IMR-90 (cell line): ENCODE data around the gene MFRP. TPM values are rescaled to one million over a fixed set of nuclear protein-coding genes. Genes with fewer than 3 reads are reported as not detected.

Experiments
- ATAC-seq: fragments of 200-7000 bp; cut with Tn5 transposase; 2 replicates; pipeline ENCODE4 v1.9.1; 2020; ENCODE audit warnings: low read depth, mild to moderate bottlenecking, moderate library complexity
- BruUV-seq: library from RNA; stranded (reverse); fragments of 400-500 nt; replicated peaks from 2 replicates; lab custom pipeline; 2021; lab: Mats Ljungman, UMichigan
- CTCF ChIA-PET: fragments of 300-600 bp; formaldehyde crosslinking; extraction: SDS; loops from one replicate; lab custom pipeline; 2021; ENCODE audit warnings: antibody characterized with exemption; lab: Yijun Ruan, JAX
- POLR2A ChIA-PET: fragments of 300-600 bp; sonication (Branson Sonifier 250); formaldehyde crosslinking; loops from one replicate; lab custom pipeline; 2022; ENCODE audit warnings: antibody characterized with exemption; ENCODE audit not compliant: unreplicated experiment; lab: Charles Lee
- DNase-seq: peaks from one replicate; pipeline ENCODE4 v3.0.0; 2013
- H2AFZ ChIP-seq: replicated peaks from 2 replicates; pipeline ENCODE3; 2013; ENCODE audit warnings: low read length, mild to moderate bottlenecking; ENCODE audit not compliant: poor library complexity
- H2AK5ac ChIP-seq: 2 replicates; pipeline ENCODE4 v1.6.1; 2013; ENCODE audit warnings: low read depth, low read length, inconsistent platforms
- H2AK9ac ChIP-seq: replicated peaks from 2 replicates; pipeline ENCODE3; 2013; ENCODE audit warnings: mild to moderate bottlenecking, low read depth, low read length, moderate library complexity; ENCODE audit not compliant: poor library complexity
- H2BK120ac ChIP-seq: 2 replicates; pipeline ENCODE4 v1.6.1; 2013; ENCODE audit warnings: low read depth, low read length, inconsistent platforms
- H2BK15ac ChIP-seq: 3 replicates; pipeline ENCODE4 v1.6.1; 2013; ENCODE audit warnings: low read depth, low read length, inconsistent platforms
- H2BK20ac ChIP-seq: 2 replicates; pipeline ENCODE4 v1.6.1; 2013; ENCODE audit warnings: low read depth, mild to moderate bottlenecking, inconsistent platforms, low read length, moderate library complexity
- H2BK5ac ChIP-seq: 2 replicates; pipeline ENCODE4 v1.6.1; 2013; ENCODE audit warnings: mild to moderate bottlenecking, low read depth, low read length, inconsistent platforms; ENCODE audit not compliant: poor library complexity, severe bottlenecking
- H3K14ac ChIP-seq: replicated peaks from 2 replicates; pipeline ENCODE4 v1.6.1; 2013; ENCODE audit warnings: low read depth, low read length, inconsistent platforms
- H3K18ac ChIP-seq: 2 replicates; pipeline ENCODE4 v1.6.1; 2013; ENCODE audit warnings: low read depth, low read length, control low read depth
- H3K23ac ChIP-seq: 2 replicates; pipeline ENCODE4 v1.6.1; 2013; ENCODE audit warnings: low read depth, low read length, inconsistent platforms
- H3K27ac ChIP-seq: 2 replicates; pipeline ENCODE4 v1.5.1; 2013; ENCODE audit warnings: mild to moderate bottlenecking, control low read depth, low read length; ENCODE audit not compliant: insufficient read depth
- H3K27me3 ChIP-seq: 2 replicates; pipeline ENCODE4 v1.6.1; 2013; ENCODE audit warnings: low read length; ENCODE audit not compliant: control insufficient read depth, insufficient read depth
- H3K36me3 ChIP-seq: 2 replicates; pipeline ENCODE4 v1.6.1; 2013; ENCODE audit warnings: low read length, mixed read lengths; ENCODE audit not compliant: control insufficient read depth, insufficient read depth
- H3K4ac ChIP-seq: 2 replicates; pipeline ENCODE4 v1.6.1; 2013; ENCODE audit warnings: low read depth, low read length, inconsistent platforms
- H3K4me1 ChIP-seq: 2 replicates; pipeline ENCODE4 v1.6.1; 2013; ENCODE audit warnings: low read length, mixed read lengths; ENCODE audit not compliant: control insufficient read depth, insufficient read depth
- H3K4me2 ChIP-seq: 2 replicates; pipeline ENCODE4 v1.6.1; 2013; ENCODE audit warnings: low read depth, mild to moderate bottlenecking, control low read depth, low read length, moderate library complexity
- H3K4me3 ChIP-seq: 2 replicates; pipeline ENCODE4 v1.5.1; 2013; ENCODE audit warnings: low read depth, mild to moderate bottlenecking, control low read depth, low read length, moderate library complexity; ENCODE audit not compliant: insufficient read depth
- H3K56ac ChIP-seq: 2 replicates; pipeline ENCODE4 v1.6.1; 2013; ENCODE audit warnings: low read length, inconsistent platforms; ENCODE audit not compliant: insufficient read depth; ENCODE audit errors: extremely low read depth
- H3K79me1 ChIP-seq, 2 experiments: 2 replicates each; pipeline ENCODE4 v1.6.1; 2013; ENCODE audit warnings: low read length in 2 of 2, inconsistent platforms in 1 of 2, low read depth in 1 of 2
- H3K9ac ChIP-seq: 2 replicates; pipeline ENCODE4 v1.6.1; 2013; ENCODE audit warnings: low read depth, low read length, control low read depth
- H3K9me1 ChIP-seq: 2 replicates; pipeline ENCODE4 v1.6.1; 2013; ENCODE audit warnings: low read length, inconsistent platforms; ENCODE audit not compliant: insufficient read depth
- H3K9me3 ChIP-seq: 2 replicates; pipeline ENCODE4 v1.6.1; 2013; ENCODE audit warnings: low read length; ENCODE audit not compliant: control insufficient read depth, insufficient read depth
- H4K20me1 ChIP-seq: 2 replicates; pipeline ENCODE4 v1.6.1; 2013; ENCODE audit warnings: low read length, inconsistent platforms; ENCODE audit not compliant: insufficient read depth
- H4K5ac ChIP-seq: 2 replicates; pipeline ENCODE4 v1.6.1; 2013; ENCODE audit warnings: mild to moderate bottlenecking, low read depth, low read length, control low read depth
- H4K8ac ChIP-seq, 2 experiments: 2 replicates each; pipeline ENCODE4 v1.6.1; 2013; ENCODE audit warnings: low read depth in 2 of 2, low read length in 2 of 2, control low read depth in 1 of 2, inconsistent platforms in 1 of 2
- H4K91ac ChIP-seq: 2 replicates; pipeline ENCODE4 v1.6.1; 2013; ENCODE audit warnings: low read depth, low read length, inconsistent platforms; ENCODE audit not compliant: insufficient read depth
- MAZ ChIP-seq: IDR thresholded peaks from 2 replicates; pipeline ENCODE4 v1.6.1; 2012; ENCODE audit warnings: low read depth, mild to moderate bottlenecking, low read length, improper control_type of control experiment, moderate library complexity, borderline replicate concordance
- NFE2L2 ChIP-seq: fragments of 150-350 bp; IDR thresholded peaks from 2 replicates; pipeline ENCODE4 v1.6.1; 2016; ENCODE audit warnings: low read depth, mild to moderate bottlenecking, low read length
- SMC3 ChIP-seq: fragments of 150-350 bp; IDR thresholded peaks from 2 replicates; pipeline ENCODE4 v1.6.1; 2016; ENCODE audit warnings: low read depth, mild to moderate bottlenecking, antibody characterized with exemption, low read length, moderate library complexity
- USF2 ChIP-seq: fragments of 150-350 bp; IDR thresholded peaks from 2 replicates; pipeline ENCODE4 v1.6.1; 2017; ENCODE audit warnings: mild to moderate bottlenecking, antibody characterized with exemption, low read length, low read depth
- WGBS, 2 experiments: methylation state at CpG; one replicate each; pipeline versions ENCODE4 v1.1.5 to v1.1.7; 2013; ENCODE audit warnings: missing lambda C conversion rate in 2 of 2; ENCODE audit not compliant: insufficient read length in 1 of 2; ENCODE audit errors: extremely low coverage in 2 of 2; 5-methylcytosine and 5-hydroxymethylcytosine counted together
- dilution Hi-C: fragments of 300-500 bp; cut with HindIII; formaldehyde crosslinking; loops from one replicate; pipeline ENCODE4 v1.14.3; 2018; ENCODE audit warnings: low sequenced_read_pairs; ENCODE audit not compliant: unreplicated experiment
- in situ Hi-C: fragments of 300-500 bp; cut with MboI; formaldehyde crosslinking; loops from 3 replicates; pipeline ENCODE4 v1.14.3; 2019; ENCODE audit warnings: low sequenced_read_pairs, inconsistent platforms, mixed read lengths
- intact Hi-C: fragments of 100-400 bp; cut with micrococcal nuclease; formaldehyde crosslinking; loops from 2 replicates; pipeline ENCODE4 v1.10.0; 2022
- polyA plus RNA-seq, 3 experiments: library from polyadenylated mRNA; depleted of rRNA; stranded (reverse); fragments of >200 nt; gene quantifications; 2 replicates each; pipeline ENCODE4 v1.2.3, GENCODE V29; 2012; ENCODE audit warnings: low replicate concordance in 1 of 3
- total RNA-seq: library from RNA; depleted of rRNA; stranded (reverse); fragments of >200 nt; gene quantifications from 2 replicates; pipeline ENCODE4 v1.2.3, GENCODE V29; 2012

Gene MFRP
- total and polyA plus RNA-seq, 2 of the 4 experiments (the other 2 are of a cell fraction), result not detected

DNA sequence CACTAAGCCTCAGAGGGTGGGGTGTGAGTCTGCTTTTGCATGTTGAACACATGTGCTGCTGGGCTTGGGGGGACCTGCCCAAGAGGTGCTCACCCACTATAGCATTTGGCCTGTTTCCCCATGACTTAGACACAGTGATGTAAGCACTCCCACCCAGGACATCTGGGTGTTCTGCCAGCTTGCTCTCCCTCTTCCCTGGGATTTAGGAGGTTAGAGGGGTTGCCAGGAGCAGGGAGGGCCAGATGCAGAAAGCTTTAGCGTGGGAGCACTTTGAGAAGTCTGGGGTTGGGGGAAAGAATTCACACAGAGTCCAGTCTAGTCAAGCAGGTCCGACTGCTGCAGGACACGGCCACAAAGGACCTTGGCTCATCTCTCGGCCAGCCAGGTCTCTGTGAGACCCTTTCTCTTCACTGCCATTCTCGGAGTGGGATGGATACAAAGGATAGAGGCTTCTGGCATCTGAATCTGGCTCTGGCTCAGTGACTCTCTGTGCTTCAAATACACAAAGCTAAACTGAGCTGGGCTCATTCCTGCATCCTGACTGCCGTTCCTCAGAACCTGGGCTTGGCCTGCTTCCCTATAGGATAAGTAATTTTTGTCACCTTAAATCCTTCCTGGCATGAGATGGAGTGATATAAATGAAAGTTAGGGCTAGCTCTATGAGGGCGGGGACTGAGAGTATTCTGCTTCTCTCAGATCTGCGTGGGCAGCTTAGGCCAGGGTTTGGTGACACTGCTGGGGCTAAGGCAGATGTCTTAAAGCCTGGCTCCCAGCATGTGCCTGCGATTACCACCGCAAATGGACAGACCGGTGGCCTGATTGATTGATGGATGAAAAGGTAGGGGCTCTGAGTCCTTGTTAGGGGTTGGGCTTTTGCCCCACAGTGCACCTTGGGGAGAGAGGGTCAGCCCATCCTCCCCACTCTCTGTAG lies 20.4 kb upstream of the MFRP start:
- Histone ChIP-seq H2AFZ (no peak overlapping the region), H3K9ac (no peak overlapping the region), H2BK15ac (no peak overlapping the region), H2BK120ac (no peak overlapping the region), H4K20me1 (peaks cover under 1% of the 10 kb centered on the region), H3K4me3 (no peak overlapping the region), H4K8ac (no peak overlapping the region), H2BK5ac (no peak overlapping the region), H3K27me3 (no peaks in the 10 kb centered on the region), H3K56ac (no peak overlapping the region), H3K14ac (no peak overlapping the region), H3K9me3 (no peaks in the 10 kb centered on the region), H4K91ac (no peak overlapping the region), H3K23ac (no peak overlapping the region), H3K18ac (no peak overlapping the region), H3K27ac (no peak overlapping the region), H3K9me1 (peaks cover 33% of the 10 kb centered on the region), H3K4me2 (no peak overlapping the region), H2AK5ac (peak overlapping the region; percentile 28), H3K79me1 (peaks cover 0 to 9% of the 10 kb centered on the region in 2 experiments; a peak in 1 of 4 replicates), H2AK9ac (no peak overlapping the region), H3K4ac (no peak overlapping the region), H4K5ac (no peak overlapping the region), H3K36me3 (no peaks in the 10 kb centered on the region), H3K4me1 (peaks cover 27% of the 10 kb centered on the region), H2BK20ac (no peak overlapping the region)
- no TSS peak for BruUV-seq
- WGBS, 2 experiments, result 100% methylated on average over 1 of the region's 11 CpGs; no CpG with 5 or more reads in 1 of the 2 experiments
- TF ChIP-seq SMC3, result no peak
- no peak for TF ChIP-seq MAZ
- no peak for TF ChIP-seq USF2
- no peak for TF ChIP-seq NFE2L2
- no peak for ATAC-seq
- no peak for DNase-seq
- in situ Hi-C loops (loop anchor here (25.0 kb wide), 1 partner anchor 745 kb away; no protein-coding TSS in a partner anchor), intact Hi-C loops (loop anchor here (10.0 kb wide), 1 partner anchor 358 kb away; the partner anchor contains the start of gene NECTIN1), dilution Hi-C loops (no loop called here)
- ChIA-PET POLR2A (no interaction called here), CTCF (interaction anchor here (5.3 kb wide), 1 partner anchor 11 kb away, joined by 30 read pairs; no protein-coding TSS in a partner anchor)
